Measurements from ENCODE around the gene CDH15.
"Not testable (repeated sequence)": the region's sequence is repeated elsewhere in the genome, so short reads cannot be mapped to it uniquely, and the experiment has no call there.

Gene CDH15

DNA sequence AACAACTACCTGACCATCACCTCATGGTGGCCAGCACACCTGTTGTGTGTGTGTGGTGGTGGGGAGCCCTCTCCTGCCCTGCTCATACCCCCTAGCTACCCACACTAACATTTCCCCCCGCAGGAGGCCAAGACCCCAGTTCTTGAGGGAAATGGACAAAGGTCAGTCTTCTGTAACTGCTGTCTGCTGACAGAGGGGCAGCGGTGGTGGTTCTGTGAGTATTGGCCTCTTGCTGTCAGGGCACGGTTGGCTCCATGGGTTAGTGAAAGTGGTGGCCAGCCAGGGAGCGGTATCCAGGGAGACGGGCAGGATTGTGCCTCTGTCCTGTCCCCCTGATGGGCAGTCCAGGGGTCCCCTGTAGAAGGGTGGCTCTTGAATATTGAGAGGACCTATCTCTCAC is 72.1 kb downstream of the CDH15 start:
- DNase-seq, result no peak

DNA sequence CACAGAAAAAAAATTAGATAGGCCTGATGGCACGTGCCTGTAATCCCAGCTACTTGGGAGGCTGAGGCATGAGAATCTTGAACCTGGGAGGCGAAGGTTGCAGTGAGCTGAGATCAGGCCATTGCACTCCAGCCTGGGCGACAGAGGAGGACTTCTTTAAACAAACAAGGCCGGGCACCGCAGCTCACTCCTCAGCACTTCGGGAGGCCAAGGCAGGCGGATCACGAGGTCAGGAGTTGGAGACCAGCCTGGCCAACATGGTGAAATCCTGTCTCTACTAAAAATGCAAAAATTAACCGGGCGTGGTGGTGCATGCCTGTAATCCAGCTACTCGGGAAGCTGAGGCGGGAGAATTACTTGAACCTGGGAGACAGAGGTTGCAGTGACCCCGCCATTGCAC is 72.7 kb downstream of the CDH15 start:
- DNase-seq, result not testable (repeated sequence)

DNA sequence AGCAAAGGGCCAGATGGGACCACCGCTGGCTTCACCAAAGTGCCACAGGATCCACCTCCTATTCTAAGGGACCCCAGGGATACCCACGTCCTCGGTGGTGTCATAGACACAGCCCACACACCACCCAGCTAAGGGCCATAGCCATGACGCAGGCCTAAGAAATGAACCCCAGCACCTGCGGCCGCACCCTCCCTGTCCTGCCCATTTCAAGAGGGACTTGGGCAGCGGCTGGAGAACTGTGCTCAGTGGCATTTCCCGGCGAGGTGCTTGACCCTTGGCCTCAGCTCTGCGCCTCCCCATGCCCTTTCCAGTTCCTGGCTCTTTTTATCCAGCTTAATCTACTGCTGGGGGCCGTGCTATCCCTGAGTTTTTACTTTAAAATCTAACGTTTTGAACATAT is 73.2 kb downstream of the CDH15 start:
- no peak for DNase-seq

Measured in NCI-H226 (cell line).